NK-92 (cell line): ENCODE results near the gene OR2A7.
"Not testable (repeated sequence)": the region's sequence is repeated elsewhere in the genome, so short reads cannot be mapped to it uniquely, and the experiment has no call there.

ENCODE experiments used
- DNase-seq: peaks from one replicate; lab custom pipeline; 2025; ENCODE audit not compliant: unreplicated experiment; lab: John Stamatoyannopoulos, UW

The OR2A7 gene

GRCh38 chr7:144264692-144265091 is at the start of gene OR2A7:
OR2A7 (minus strand) TSS chr7:144264792; CDS start chr7:144259628, 5,164 bp downstream.
- DNase-seq = not testable (repeated sequence)

- DNase-seq = not testable (repeated sequence)
These were observed 47.4 kb upstream of the OR2A7 start, which contains the start of gene OR2A1 for GRCh38 chr7:144311872-144312469. OR2A1 (plus strand) TSS chr7:144312419; CDS start chr7:144318125, 5,706 bp downstream.

- DNase-seq = not testable (repeated sequence)
These were observed 46.6 kb upstream of the OR2A7 start for GRCh38 chr7:144311218-144311617.

GRCh38 chr7:144309702-144310101 is 45.1 kb upstream of the OR2A7 start:
- DNase-seq = not testable (repeated sequence)

GRCh38 chr7:144305156-144305555 is 40.6 kb upstream of the OR2A7 start:
- not testable (repeated sequence) for DNase-seq

- not testable (repeated sequence) for DNase-seq
These were observed 39.0 kb upstream of the OR2A7 start for GRCh38 chr7:144303607-144304006.

GRCh38 chr7:144302578-144303303 is 38.1 kb upstream of the OR2A7 start:
- not testable (repeated sequence) for DNase-seq

- DNase-seq = not testable (repeated sequence)
These were observed 29.4 kb upstream of the OR2A7 start for GRCh38 chr7:144293794-144294499.

GRCh38 chr7:144292384-144293161 is 28.0 kb upstream of the OR2A7 start:
- DNase-seq = not testable (repeated sequence)

- DNase-seq = not testable (repeated sequence)
These were observed 27.0 kb upstream of the OR2A7 start for GRCh38 chr7:144291607-144292006.

GRCh38 chr7:144287171-144287784 is 22.7 kb upstream of the OR2A7 start:
- not testable (repeated sequence) for DNase-seq

GRCh38 chr7:144283716-144284115 is 19.1 kb upstream of the OR2A7 start:
- DNase-seq = not testable (repeated sequence)

- DNase-seq = not testable (repeated sequence)
These were observed 17.9 kb upstream of the OR2A7 start for GRCh38 chr7:144282490-144282889.

- DNase-seq = not testable (repeated sequence)
These were observed 17.4 kb upstream of the OR2A7 start for GRCh38 chr7:144281981-144282380.

GRCh38 chr7:144280010-144280409 is 15.4 kb upstream of the OR2A7 start:
- DNase-seq = not testable (repeated sequence)

GRCh38 chr7:144275281-144275680 is 10.7 kb upstream of the OR2A7 start:
- not testable (repeated sequence) for DNase-seq

- not testable (repeated sequence) for DNase-seq
These were observed 4.6 kb upstream of the OR2A7 start, which contains the start of gene CTAGE8 for GRCh38 chr7:144269188-144269587. CTAGE8 (minus strand) TSS chr7:144269288; CDS start chr7:144269250, 38 bp downstream.

GRCh38 chr7:144262128-144262527 is 2.5 kb downstream of the OR2A7 start:
- DNase-seq = not testable (repeated sequence)

- DNase-seq = not testable (repeated sequence)
These were observed 5.5 kb downstream of the OR2A7 start for GRCh38 chr7:144259067-144259466.

- DNase-seq = no peak
These were observed 8.5 kb downstream of the OR2A7 start for GRCh38 chr7:144256112-144256511.
